Gastrocnemius medialis (tissue), 4 donors: Measurements from ENCODE around the gene YKT6.

Experiments
- CTCF ChIP-seq, 5 experiments: fragments of 450-650 bp in 3 of 5; fragments of 200-600 bp in 2 of 5; sonication (generic) in 2 of 5; IDR thresholded peaks in 4 of 5; conservative IDR thresholded peaks in 1 of 5; 1 replicate in 4 of 5; 2 replicates in 1 of 5; pipeline ENCODE4 v1.5.1; 2016 to 2019; ENCODE audit warnings: antibody characterized with exemption in 5 of 5, mild to moderate bottlenecking in 3 of 5, moderate library complexity in 3 of 5
- POLR2A ChIP-seq, 2 donors: fragments of 450-650 bp; IDR thresholded peaks; one replicate each; pipeline ENCODE4 v1.6.1; 2017; ENCODE audit warnings: antibody characterized with exemption in 2 of 2, mild to moderate bottlenecking in 2 of 2, moderate library complexity in 2 of 2

DNA sequence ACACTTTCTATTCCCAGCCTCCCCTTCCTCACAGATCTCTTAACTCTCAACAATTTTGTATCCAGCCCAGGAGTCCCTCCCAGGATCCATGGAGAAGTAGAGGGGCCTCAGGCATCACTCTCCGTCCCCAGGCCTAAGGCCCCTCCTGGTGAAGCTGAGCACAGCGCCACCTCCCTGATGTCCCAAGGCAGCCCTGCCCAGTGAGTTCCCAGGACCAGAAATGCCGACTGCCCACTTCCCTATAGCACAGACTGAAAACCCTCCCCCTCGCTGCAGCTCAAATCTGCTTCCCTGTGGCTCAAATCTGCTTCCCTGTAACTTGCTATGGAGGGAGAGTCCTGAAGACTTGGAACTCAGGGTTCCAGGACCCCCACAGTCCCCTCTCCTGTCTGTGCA lies 35.6 kb downstream of the YKT6 start:
- TF ChIP-seq CTCF (IDR thresholded peaks at IDR 0.05 in 4 of 5, conservative IDR thresholded peaks at IDR 0.05 in 1 of 5) (no peak), POLR2A (IDR thresholded peaks at IDR 0.05) (no peak)
